BJ (cell line): ENCODE results near the gene PCMT1. TPM values are rescaled to one million over a fixed set of nuclear protein-coding genes. Genes with fewer than 3 reads are reported as not detected.
A peak's percentile ranks its signal among the peaks of the same experiment; 100 is the strongest.

Source experiments
- CTCF ChIA-PET: fragments of 350-600 bp; formaldehyde crosslinking; extraction: SDS; loops from one replicate; lab custom pipeline; 2021; ENCODE audit warnings: antibody characterized with exemption, inconsistent platforms; lab: Yijun Ruan, JAX
- POLR2A ChIA-PET: fragments of 300-600 bp; sonication (Branson Sonifier 250); formaldehyde crosslinking; extraction: SDS; loops from one replicate; lab custom pipeline; 2021; ENCODE audit warnings: antibody characterized with exemption; lab: Charles Lee
- DNase-seq: peaks from one replicate; pipeline ENCODE4 v3.0.0-alpha.2; 2011; ENCODE audit warnings: low read depth
- H3K27me3 ChIP-seq: 2 replicates; pipeline ENCODE4 v1.6.0; 2011; ENCODE audit warnings: low read length; ENCODE audit not compliant: control insufficient read depth, insufficient read depth
- H3K36me3 ChIP-seq: 2 replicates; pipeline ENCODE4 v1.5.1; 2011; ENCODE audit warnings: low read length; ENCODE audit not compliant: control insufficient read depth, insufficient read depth
- H3K4me3 ChIP-seq: 2 replicates; pipeline ENCODE4 v1.5.1; 2011; ENCODE audit warnings: low read depth, mild to moderate bottlenecking, control low read depth, low read length
- polyA minus RNA-seq: library from RNA; depleted of rRNA, polyadenylated mRNA; stranded (reverse); fragments of >200 nt; gene quantifications from 2 replicates; pipeline ENCODE4 v1.2.3, GENCODE V29; 2011; rRNA and poly(A)+ RNA removed
- polyA plus RNA-seq: library from polyadenylated mRNA; depleted of rRNA; stranded (reverse); fragments of >200 nt; gene quantifications from 2 replicates; pipeline ENCODE4 v1.2.3, GENCODE V29; 2011; rRNA removed
- TF ChIP-seq, protein P1 (sequence below): IDR thresholded peaks from 2 replicates; pipeline ENCODE4 v1.5.1; 2011; ENCODE audit warnings: low read depth, mild to moderate bottlenecking, control low read depth, inconsistent platforms, low read length, moderate library complexity; ENCODE audit not compliant: insufficient read depth

The PCMT1 gene
- polyA plus RNA-seq (63.2 and 106 TPM in 2 replicates), polyA minus RNA-seq (19.6 and 29.0 TPM in 2 replicates)

DNA sequence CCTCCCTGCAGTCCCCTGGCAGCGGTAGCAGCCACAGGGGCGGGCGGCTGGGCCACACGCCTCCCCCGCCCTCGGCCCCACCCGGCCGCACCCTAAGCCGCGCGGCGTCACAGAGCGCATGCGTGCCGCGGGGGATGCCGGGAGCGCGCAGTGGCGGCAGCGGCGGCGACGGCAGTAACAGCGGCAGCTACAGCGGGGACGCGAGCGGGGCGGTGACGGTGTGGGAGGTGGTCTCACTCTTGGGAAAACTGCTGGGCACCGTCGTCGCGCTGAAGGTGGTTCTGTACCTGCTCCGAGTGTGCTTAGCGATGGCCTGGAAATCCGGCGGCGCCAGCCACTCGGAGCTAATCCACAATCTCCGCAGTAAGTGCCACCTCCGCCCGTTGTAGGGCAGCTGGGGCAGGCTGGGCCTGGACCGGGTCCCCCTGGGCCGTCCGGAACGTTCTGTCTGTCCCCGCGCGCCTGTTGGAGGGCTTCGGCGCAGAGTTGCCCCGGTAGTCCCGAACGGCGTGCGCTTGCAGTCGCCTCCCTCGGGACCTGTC lies at the start of gene PCMT1:
PCMT1 (plus strand) TSS at position 148 of the 542 bp plus-strand sequence; CDS start at position 309, 161 bp downstream.
- TF ChIP-seq, protein P1, sequence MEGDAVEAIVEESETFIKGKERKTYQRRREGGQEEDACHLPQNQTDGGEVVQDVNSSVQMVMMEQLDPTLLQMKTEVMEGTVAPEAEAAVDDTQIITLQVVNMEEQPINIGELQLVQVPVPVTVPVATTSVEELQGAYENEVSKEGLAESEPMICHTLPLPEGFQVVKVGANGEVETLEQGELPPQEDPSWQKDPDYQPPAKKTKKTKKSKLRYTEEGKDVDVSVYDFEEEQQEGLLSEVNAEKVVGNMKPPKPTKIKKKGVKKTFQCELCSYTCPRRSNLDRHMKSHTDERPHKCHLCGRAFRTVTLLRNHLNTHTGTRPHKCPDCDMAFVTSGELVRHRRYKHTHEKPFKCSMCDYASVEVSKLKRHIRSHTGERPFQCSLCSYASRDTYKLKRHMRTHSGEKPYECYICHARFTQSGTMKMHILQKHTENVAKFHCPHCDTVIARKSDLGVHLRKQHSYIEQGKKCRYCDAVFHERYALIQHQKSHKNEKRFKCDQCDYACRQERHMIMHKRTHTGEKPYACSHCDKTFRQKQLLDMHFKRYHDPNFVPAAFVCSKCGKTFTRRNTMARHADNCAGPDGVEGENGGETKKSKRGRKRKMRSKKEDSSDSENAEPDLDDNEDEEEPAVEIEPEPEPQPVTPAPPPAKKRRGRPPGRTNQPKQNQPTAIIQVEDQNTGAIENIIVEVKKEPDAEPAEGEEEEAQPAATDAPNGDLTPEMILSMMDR, result no peak
- Histone ChIP-seq H3K27me3 (no peaks in the 10 kb centered on the region), H3K36me3 (no peaks in the 10 kb centered on the region), H3K4me3 (peak within 1 kb of the TSS; percentile 96)
- ChIA-PET CTCF (interaction anchor here (1.1 kb wide), 1 partner anchor 175 kb away, joined by 4 read pairs; no protein-coding TSS in a partner anchor), POLR2A (no interaction called here)
- peak; percentile 54 for DNase-seq

DNA sequence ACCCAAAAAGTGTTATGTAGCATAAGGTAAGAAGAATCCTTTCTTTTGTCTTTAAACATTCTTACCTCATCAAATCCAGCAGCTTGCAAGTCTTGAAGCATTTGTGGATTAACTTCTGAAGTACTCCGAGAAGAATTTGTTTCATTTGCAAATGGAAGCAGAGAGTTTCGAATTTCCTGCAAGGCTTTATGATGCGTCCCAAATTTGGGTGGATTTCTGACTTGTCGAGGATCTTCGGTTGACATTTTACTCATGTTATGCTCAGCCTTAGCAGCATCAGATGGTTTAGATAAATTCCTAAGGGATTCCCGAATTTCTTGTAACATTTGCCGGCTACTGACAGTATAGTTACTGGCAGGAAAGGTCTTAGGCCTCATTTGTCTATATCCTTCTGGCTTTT lies 47.8 kb upstream of the PCMT1 start:
- CTCF ChIA-PET, result interaction anchor here (0.6 kb wide), 1 partner anchor 184 kb away, joined by 4 read pairs; no protein-coding TSS in a partner anchor
- Histone ChIP-seq H3K4me3 (no peak overlapping the region), H3K27me3 (no peaks in the 10 kb centered on the region), H3K36me3 (no peaks in the 10 kb centered on the region)
- POLR2A ChIA-PET, result no interaction called here
- TF ChIP-seq, protein P1, result no peak
- no peak for DNase-seq

DNA sequence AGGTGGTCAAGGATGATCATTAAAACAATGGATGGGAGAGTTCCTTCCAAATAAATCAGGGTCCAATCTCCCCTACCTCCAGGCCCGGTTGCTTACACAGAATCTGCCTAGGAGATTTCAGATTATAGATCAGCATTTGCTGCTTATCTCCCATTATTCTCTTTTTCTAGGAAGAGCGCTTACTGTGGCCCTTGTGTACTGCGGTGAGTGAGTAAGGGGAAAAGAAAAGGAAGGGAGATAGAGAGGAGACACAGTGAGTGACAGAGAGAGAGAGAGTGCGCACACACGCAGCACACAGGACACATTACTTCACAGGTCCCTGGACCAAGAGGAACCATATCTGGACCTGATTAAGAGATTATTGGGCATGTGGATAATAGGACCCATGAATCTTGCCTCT lies 37.8 kb upstream of the PCMT1 start:
- ChIA-PET POLR2A (no interaction called here), CTCF (interaction anchor here (1.2 kb wide), 1 partner anchor 12 kb away, joined by 3 read pairs; no protein-coding TSS in a partner anchor)
- Histone ChIP-seq H3K36me3 (no peaks in the 10 kb centered on the region), H3K27me3 (no peaks in the 10 kb centered on the region), H3K4me3 (no peak overlapping the region)
- TF ChIP-seq, protein P1, result no peak
- no peak for DNase-seq

DNA sequence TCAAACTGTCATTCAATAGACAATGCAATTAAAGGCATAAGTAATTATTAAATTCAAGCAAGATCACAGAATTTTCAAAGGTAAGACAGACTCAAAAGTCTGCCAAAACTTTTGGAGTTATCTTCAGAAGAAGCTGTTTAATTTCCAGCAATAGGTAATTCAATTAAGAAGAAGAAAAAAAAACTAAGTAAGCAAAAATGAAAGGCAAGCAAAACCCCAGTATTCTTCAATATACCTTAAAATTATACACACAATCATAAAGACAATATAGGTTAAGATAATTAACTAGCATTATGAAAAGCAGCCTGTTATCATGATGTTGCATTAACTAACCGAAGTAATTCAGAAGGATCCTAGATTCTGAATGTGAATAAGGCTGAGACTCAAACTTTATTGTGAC lies 35.1 kb upstream of the PCMT1 start:
- ChIA-PET CTCF (no interaction called here), POLR2A (no interaction called here)
- Histone ChIP-seq H3K36me3 (no peaks in the 10 kb centered on the region), H3K27me3 (no peaks in the 10 kb centered on the region), H3K4me3 (no peak overlapping the region)
- DNase-seq, result no peak
- TF ChIP-seq, protein P1, result no peak

DNA sequence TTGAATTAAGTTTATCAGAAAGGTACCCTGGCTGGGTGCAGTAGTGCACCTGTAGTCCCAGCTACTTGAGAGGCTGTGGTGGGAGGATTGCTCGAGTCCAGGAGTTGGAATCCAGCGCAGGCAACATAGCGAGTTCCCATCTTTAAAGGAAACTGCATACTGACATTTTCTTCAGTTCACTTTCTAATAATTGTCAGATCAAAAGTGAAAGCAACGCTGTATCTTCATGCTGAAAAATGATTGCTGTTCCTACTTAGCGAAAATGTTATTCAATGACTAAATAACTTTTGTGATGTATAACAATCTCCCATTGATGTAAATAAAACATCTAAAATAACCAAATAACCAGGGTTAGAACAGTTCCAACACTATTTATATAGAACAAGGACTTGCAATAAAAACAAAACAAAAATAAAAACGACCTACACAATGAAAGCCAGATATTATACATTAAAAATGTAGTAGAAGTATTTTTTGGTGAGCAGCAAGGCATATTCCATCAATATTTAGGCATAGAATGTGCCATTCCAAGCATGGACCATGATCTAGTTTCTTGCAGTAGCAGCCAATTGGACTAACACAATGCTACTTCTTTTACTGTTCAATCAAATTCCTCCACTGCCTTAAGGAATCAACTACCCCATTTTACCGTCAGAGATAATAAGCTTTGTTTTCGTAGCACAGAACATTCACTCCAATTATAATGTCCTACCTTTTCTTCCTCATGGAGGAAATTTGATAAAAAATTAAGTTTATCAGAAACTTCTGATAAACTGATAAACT lies 33.2 kb upstream of the PCMT1 start:
- TF ChIP-seq, protein P1, result no peak
- POLR2A ChIA-PET, result no interaction called here
- H3K27me3 ChIP-seq, result no peaks in the 10 kb centered on the region
- no peaks in the 10 kb centered on the region for H3K36me3 ChIP-seq
- CTCF ChIA-PET, result interaction anchor here (1.0 kb wide), 1 partner anchor 11 kb away, joined by 3 read pairs; no protein-coding TSS in a partner anchor
- DNase-seq, result no peak
- peak overlapping the region; percentile 99 for H3K4me3 ChIP-seq
